ENCODE measurements around the gene YY1.

Gene YY1

DNA sequence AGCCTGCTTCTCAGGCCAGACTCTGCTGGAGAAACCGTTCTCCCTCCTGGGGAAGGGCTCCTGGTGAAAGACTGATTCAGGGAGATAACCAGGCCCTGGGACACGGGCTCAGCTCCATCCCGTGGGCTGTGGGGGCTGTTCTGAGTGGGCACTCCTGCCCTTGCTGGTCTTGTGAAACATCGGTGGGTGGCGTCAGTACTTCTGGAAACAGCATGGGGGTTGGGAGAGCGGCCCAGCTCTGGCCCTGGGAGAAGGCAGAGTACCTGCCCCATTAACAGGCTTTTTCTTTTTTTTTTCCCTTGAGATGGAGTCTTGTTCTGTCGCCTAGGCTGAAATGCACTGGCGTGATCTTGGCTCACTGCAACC, 85.0 kb downstream of the YY1 start:
- Histone ChIP-seq H3F3A (ENCODE audit: insufficient read depth, low read length) (no peaks in the 10 kb centered on the region), H4K20me1 (ENCODE audit: insufficient read depth, low read length) (no peaks in the 10 kb centered on the region), H3K79me2 (ENCODE audit: insufficient read depth, low read length) (no peaks in the 10 kb centered on the region), H2AFZ (ENCODE audit: low read length) (no peak overlapping the region), H3K36me3 (ENCODE audit: insufficient read depth, low read length) (no peaks in the 10 kb centered on the region), H3K4me1 (ENCODE audit: insufficient read depth, low read length, severe bottlenecking) (no peaks in the 10 kb centered on the region), H3K4me2 (ENCODE audit: low read length) (no peak overlapping the region), H3K9ac (ENCODE audit: low read length) (no peak overlapping the region), H3K27me3 (ENCODE audit: insufficient read depth, low read length) (peaks cover 17% of the 10 kb centered on the region), H3K27ac (ENCODE audit: low read depth, low read length, poor library complexity, severe bottlenecking) (no peak overlapping the region), H3K9me2 (ENCODE audit: low read depth, low read length) (no peaks in the 10 kb centered on the region), H3K9me3 (ENCODE audit: low read length) (no peaks in the 10 kb centered on the region), H3K4me3 (ENCODE audit: low read depth, low read length, poor library complexity, severe bottlenecking) (no peak overlapping the region)
- TF ChIP-seq EZH2 (IDR thresholded peaks at IDR 0.05; ENCODE audit: borderline replicate concordance, low read length): no peak
- TF ChIP-seq, protein P1, sequence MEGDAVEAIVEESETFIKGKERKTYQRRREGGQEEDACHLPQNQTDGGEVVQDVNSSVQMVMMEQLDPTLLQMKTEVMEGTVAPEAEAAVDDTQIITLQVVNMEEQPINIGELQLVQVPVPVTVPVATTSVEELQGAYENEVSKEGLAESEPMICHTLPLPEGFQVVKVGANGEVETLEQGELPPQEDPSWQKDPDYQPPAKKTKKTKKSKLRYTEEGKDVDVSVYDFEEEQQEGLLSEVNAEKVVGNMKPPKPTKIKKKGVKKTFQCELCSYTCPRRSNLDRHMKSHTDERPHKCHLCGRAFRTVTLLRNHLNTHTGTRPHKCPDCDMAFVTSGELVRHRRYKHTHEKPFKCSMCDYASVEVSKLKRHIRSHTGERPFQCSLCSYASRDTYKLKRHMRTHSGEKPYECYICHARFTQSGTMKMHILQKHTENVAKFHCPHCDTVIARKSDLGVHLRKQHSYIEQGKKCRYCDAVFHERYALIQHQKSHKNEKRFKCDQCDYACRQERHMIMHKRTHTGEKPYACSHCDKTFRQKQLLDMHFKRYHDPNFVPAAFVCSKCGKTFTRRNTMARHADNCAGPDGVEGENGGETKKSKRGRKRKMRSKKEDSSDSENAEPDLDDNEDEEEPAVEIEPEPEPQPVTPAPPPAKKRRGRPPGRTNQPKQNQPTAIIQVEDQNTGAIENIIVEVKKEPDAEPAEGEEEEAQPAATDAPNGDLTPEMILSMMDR (IDR thresholded peaks at IDR 0.05; ENCODE audit: low read length): no peak

DNA sequence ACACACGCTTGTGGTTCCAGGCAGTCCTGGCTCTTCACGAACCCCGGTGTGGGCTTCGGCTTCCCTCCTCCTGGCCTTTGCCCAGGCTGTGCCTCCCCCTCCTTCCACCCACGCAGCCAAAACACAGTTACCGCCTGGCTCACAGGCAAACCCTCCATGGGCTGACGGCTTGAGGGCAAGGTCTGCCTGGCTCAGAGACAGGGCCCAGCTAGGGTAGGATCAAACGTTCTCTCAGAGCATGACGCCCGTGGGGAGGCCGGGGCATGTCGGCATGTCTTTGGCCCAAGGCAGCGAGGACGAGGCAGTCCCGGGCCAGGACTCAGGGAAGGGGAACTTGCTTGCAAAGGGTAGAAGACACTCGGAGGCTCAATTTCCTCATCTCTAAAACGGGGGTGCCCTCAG, 86.3 kb downstream of the YY1 start:
- Histone ChIP-seq H3K27me3 (ENCODE audit: insufficient read depth, low read length) (peaks cover 18% of the 10 kb centered on the region), H3K9me3 (ENCODE audit: low read length) (no peaks in the 10 kb centered on the region), H3K9me2 (ENCODE audit: low read depth, low read length) (no peaks in the 10 kb centered on the region), H3K4me1 (ENCODE audit: insufficient read depth, low read length, severe bottlenecking) (no peaks in the 10 kb centered on the region), H2AFZ (ENCODE audit: low read length) (no peak overlapping the region), H3K4me3 (ENCODE audit: low read depth, low read length, poor library complexity, severe bottlenecking) (no peak overlapping the region), H3K27ac (ENCODE audit: low read depth, low read length, poor library complexity, severe bottlenecking) (no peak overlapping the region), H4K20me1 (ENCODE audit: insufficient read depth, low read length) (no peaks in the 10 kb centered on the region), H3K4me2 (ENCODE audit: low read length) (no peak overlapping the region), H3K79me2 (ENCODE audit: insufficient read depth, low read length) (no peaks in the 10 kb centered on the region), H3F3A (ENCODE audit: insufficient read depth, low read length) (no peaks in the 10 kb centered on the region), H3K9ac (ENCODE audit: low read length) (no peak overlapping the region), H3K36me3 (ENCODE audit: insufficient read depth, low read length) (no peaks in the 10 kb centered on the region)
- TF ChIP-seq, protein P1 (IDR thresholded peaks at IDR 0.05; ENCODE audit: low read length): no peak
- TF ChIP-seq EZH2 (IDR thresholded peaks at IDR 0.05; ENCODE audit: borderline replicate concordance, low read length): no peak

DNA sequence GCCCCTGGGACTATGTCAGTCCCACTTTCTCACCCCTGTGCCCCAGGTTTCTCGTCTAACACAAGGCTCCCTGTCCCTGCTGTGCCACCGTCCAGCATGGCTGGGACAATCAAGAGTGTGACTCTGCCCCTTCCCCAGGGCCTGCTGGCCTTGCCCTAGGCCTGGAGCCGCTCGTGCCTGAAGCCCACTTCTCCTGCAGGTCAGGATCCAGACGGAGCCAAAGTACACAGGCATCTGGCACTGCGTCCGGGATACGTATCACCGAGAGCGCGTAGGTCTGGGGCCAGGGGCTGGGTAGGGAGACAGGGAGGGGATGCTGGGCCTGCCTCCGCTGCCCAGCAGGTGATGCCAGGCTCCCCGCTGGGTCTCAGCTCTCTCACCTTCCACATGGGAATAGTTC, 87.0 kb downstream of the YY1 start:
- TF ChIP-seq, protein P1 (IDR thresholded peaks at IDR 0.05; ENCODE audit: low read length): no peak
- no peak for TF ChIP-seq EZH2 (IDR thresholded peaks at IDR 0.05; ENCODE audit: borderline replicate concordance, low read length)
- H3K79me2 ChIP-seq (ENCODE audit: insufficient read depth, low read length): no peaks in the 10 kb centered on the region
- H3K4me2 ChIP-seq (ENCODE audit: low read length): no peak overlapping the region
- H3K4me3 ChIP-seq (ENCODE audit: low read depth, low read length, poor library complexity, severe bottlenecking): no peak overlapping the region
- no peaks in the 10 kb centered on the region for H3K9me3 ChIP-seq (ENCODE audit: low read length)
- H3K9ac ChIP-seq (ENCODE audit: low read length): no peak overlapping the region
- no peaks in the 10 kb centered on the region for H3K4me1 ChIP-seq (ENCODE audit: insufficient read depth, low read length, severe bottlenecking)
- no peaks in the 10 kb centered on the region for H3K9me2 ChIP-seq (ENCODE audit: low read depth, low read length)
- no peaks in the 10 kb centered on the region for H4K20me1 ChIP-seq (ENCODE audit: insufficient read depth, low read length)
- no peak overlapping the region for H3K27ac ChIP-seq (ENCODE audit: low read depth, low read length, poor library complexity, severe bottlenecking)
- H3K27me3 ChIP-seq (ENCODE audit: insufficient read depth, low read length): peaks cover 15% of the 10 kb centered on the region
- H3F3A ChIP-seq (ENCODE audit: insufficient read depth, low read length): no peaks in the 10 kb centered on the region
- no peak overlapping the region for H2AFZ ChIP-seq (ENCODE audit: low read length)
- H3K36me3 ChIP-seq (ENCODE audit: insufficient read depth, low read length): no peaks in the 10 kb centered on the region
